A673 (cell line): ENCODE measurements around the gene SCGB1C1. TPM values are rescaled to one million over a fixed set of nuclear protein-coding genes. Genes with fewer than 3 reads are reported as not detected.

ENCODE experiments used
- BruUV-seq: library from RNA; stranded (reverse); fragments of 400-500 nt; replicated peaks from 2 replicates; lab custom pipeline; 2021; lab: Mats Ljungman, UMichigan
- CTCF ChIA-PET: fragments of 300-600 bp; sonication (Branson Sonifier 250); formaldehyde crosslinking; loops from one replicate; lab custom pipeline; 2022; ENCODE audit warnings: antibody characterized with exemption; lab: Charles Lee
- POLR2A ChIA-PET: fragments of 300-600 bp; sonication (Branson Sonifier 250); formaldehyde crosslinking; loops from one replicate; lab custom pipeline; 2022; ENCODE audit warnings: antibody characterized with exemption; ENCODE audit not compliant: low non-redundant PET; lab: Charles Lee
- DNase-seq: peaks from one replicate; pipeline ENCODE4 v3.0.0-alpha.2; 2015; ENCODE audit warnings: low spot score
- H3K27ac ChIP-seq: fragments of 200-600 bp; sonication (generic); 2 replicates; pipeline ENCODE4 v1.5.1; 2016; ENCODE audit warnings: mixed run types, low read depth, mild to moderate bottlenecking, mixed read lengths, antibody characterized with exemption, low read length; ENCODE audit not compliant: poor library complexity, severe bottlenecking
- H3K27me3 ChIP-seq: fragments of 200-600 bp; sonication (generic); replicated peaks from 2 replicates; pipeline ENCODE4 v1.6.1; 2017; ENCODE audit warnings: mixed run types, low read depth, mild to moderate bottlenecking, mixed read lengths, antibody characterized with exemption, low read length; ENCODE audit not compliant: insufficient read depth, poor library complexity
- H3K36me3 ChIP-seq: fragments of 200-600 bp; sonication (generic); 2 replicates; pipeline ENCODE4 v1.6.1; 2016; ENCODE audit warnings: mixed run types, mild to moderate bottlenecking, mixed read lengths, antibody characterized with exemption, low read length; ENCODE audit not compliant: insufficient read depth, poor library complexity, severe bottlenecking
- H3K4me1 ChIP-seq: fragments of 200-600 bp; sonication (generic); 2 replicates; pipeline ENCODE4 v1.6.1; 2017; ENCODE audit warnings: mixed run types, mild to moderate bottlenecking, mixed read lengths, antibody characterized with exemption, low read length; ENCODE audit not compliant: insufficient read depth, poor library complexity, severe bottlenecking
- H3K4me3 ChIP-seq: fragments of 200-600 bp; sonication (generic); 2 replicates; pipeline ENCODE4 v1.5.1; 2016; ENCODE audit warnings: low read depth, mixed run types, mild to moderate bottlenecking, mixed read lengths, low read length; ENCODE audit not compliant: poor library complexity, severe bottlenecking
- H3K9me3 ChIP-seq: fragments of 200-600 bp; sonication (generic); 2 replicates; pipeline ENCODE4 v1.6.1; 2016; ENCODE audit warnings: mixed run types, low read depth, mild to moderate bottlenecking, mixed read lengths, antibody characterized with exemption, low read length; ENCODE audit not compliant: poor library complexity, severe bottlenecking
- CTCF ChIP-seq: fragments of 300-800, 200-600 bp; sonication (generic); conservative IDR thresholded peaks from 2 replicates; pipeline ENCODE4 v1.5.1; 2017; ENCODE audit warnings: low read depth, mild to moderate bottlenecking, antibody characterized with exemption, low read length, moderate library complexity, mixed read lengths
- EZH2 ChIP-seq: fragments of 200-600 bp; sonication (generic); IDR thresholded peaks from 2 replicates; pipeline ENCODE4 v1.6.1; 2017; ENCODE audit warnings: borderline replicate concordance, low read depth, mild to moderate bottlenecking, mixed read lengths, antibody characterized with exemption, low read length; ENCODE audit not compliant: poor library complexity, severe bottlenecking
- intact Hi-C: fragments of 100-400 bp; cut with micrococcal nuclease; formaldehyde crosslinking; loops from one replicate; pipeline ENCODE4 v1.10.0; 2022; ENCODE audit not compliant: unreplicated experiment
- total RNA-seq: library from RNA; stranded (reverse); gene quantifications from 2 replicates; pipeline ENCODE4 v1.2.3, GENCODE V29; 2021

Gene SCGB1C1
- total RNA-seq, 1 experiment from 2014 or later: not detected

- Histone ChIP-seq H3K4me3 (no peak overlapping the region), H3K27ac (no peak overlapping the region), H3K4me1 (no peaks in the 10 kb centered on the region), H3K36me3 (peaks cover 4% of the 10 kb centered on the region), H3K9me3 (no peaks in the 10 kb centered on the region), H3K27me3 (no peaks in the 10 kb centered on the region)
- intact Hi-C loops: loop anchor here (10.0 kb wide), 1 partner anchor 242 kb away; the partner anchor contains the start of gene ANO9
- BruUV-seq: no TSS peak
- POLR2A ChIA-PET: no interaction called here
- TF ChIP-seq CTCF (no peak), EZH2 (no peak)
- no peak for DNase-seq
- CTCF ChIA-PET: no interaction called here
Measured at GRCh38 chr11:202490-202889, 9.6 kb downstream of the SCGB1C1 start.

GRCh38 chr11:203056-203944, 10.4 kb downstream of the SCGB1C1 start:
- no peak for DNase-seq
- intact Hi-C loops: loop anchor here (10.0 kb wide), 1 partner anchor 242 kb away; the partner anchor contains the start of gene ANO9
- no peaks in the 10 kb centered on the region for H3K27me3 ChIP-seq
- no peaks in the 10 kb centered on the region for H3K9me3 ChIP-seq
- TF ChIP-seq EZH2 (no peak), CTCF (no peak)
- BruUV-seq: no TSS peak
- ChIA-PET CTCF (no interaction called here), POLR2A (no interaction called here)
- H3K27ac ChIP-seq: no peak overlapping the region
- peaks cover 4% of the 10 kb centered on the region for H3K36me3 ChIP-seq
- no peak overlapping the region for H3K4me3 ChIP-seq
- H3K4me1 ChIP-seq: no peaks in the 10 kb centered on the region

GRCh38 chr11:203945-204586, 11.2 kb downstream of the SCGB1C1 start:
- no peak overlapping the region for H3K27ac ChIP-seq
- no peak for TF ChIP-seq EZH2
- no peak for TF ChIP-seq CTCF
- H3K9me3 ChIP-seq: no peaks in the 10 kb centered on the region
- H3K4me1 ChIP-seq: peaks cover under 1% of the 10 kb centered on the region
- CTCF ChIA-PET: no interaction called here
- peaks cover 4% of the 10 kb centered on the region for H3K36me3 ChIP-seq
- no peaks in the 10 kb centered on the region for H3K27me3 ChIP-seq
- intact Hi-C loops: loop anchor here (10.0 kb wide), 1 partner anchor 241 kb away; the partner anchor contains the start of gene ANO9
- BruUV-seq: no TSS peak
- POLR2A ChIA-PET: no interaction called here
- no peak overlapping the region for H3K4me3 ChIP-seq
- no peak for DNase-seq
